Colonic mucosa (tissue), 4 donors: ENCODE data around the gene OR10A5. TPM values are rescaled to one million over a fixed set of nuclear protein-coding genes. Genes with fewer than 3 reads are reported as not detected.

Experiments
- DNase-seq: peaks from one replicate; pipeline ENCODE4 v3.0.0-alpha.2; 2020
- H3K27ac ChIP-seq: fragments of 200-600 bp; one replicate; pipeline ENCODE4 v1.8.0; 2021
- H3K27me3 ChIP-seq: fragments of 200-600 bp; one replicate; pipeline ENCODE4 v1.8.0; 2021
- H3K36me3 ChIP-seq: fragments of 200-600 bp; one replicate; pipeline ENCODE4 v1.8.0; 2021
- H3K4me1 ChIP-seq: fragments of 200-600 bp; one replicate; pipeline ENCODE4 v1.8.0; 2021; ENCODE audit warnings: mild to moderate bottlenecking
- H3K4me3 ChIP-seq: fragments of 200-600 bp; one replicate; pipeline ENCODE4 v1.8.0; 2021
- H3K9ac ChIP-seq, 2 donors: one replicate each; pipeline ENCODE4 v1.7.0; 2013; ENCODE audit warnings: control low read depth in 2 of 2, low read depth in 2 of 2, low read length in 2 of 2
- H3K9me3 ChIP-seq: fragments of 200-600 bp; one replicate; pipeline ENCODE4 v1.8.0; 2021
- intact Hi-C: fragments of 100-400 bp; cut with DNase I; formaldehyde crosslinking; loops from one replicate; pipeline ENCODE4 v1.14.1; 2022
- total RNA-seq, 2 donors: library from RNA; stranded (reverse); fragmentation: NEBNext Ultra II Directional in 1 of 2; extraction: Animal tissue kit (Norgen Biotek cat#: 25700) in 1 of 2; gene quantifications; one replicate each; pipeline ENCODE4 v1.2.1, GENCODE V29; 2021
- TF ChIP-seq, protein P1 (sequence below): fragments of 200-600 bp; IDR thresholded peaks from one replicate; pipeline ENCODE4 v1.8.0; 2022; ENCODE audit warnings: antibody characterized with exemption, mild to moderate bottlenecking
- donor health status: healthy.
- donor health status: DM: no; HTN: no; CAD: no.
- donor health status: DM: no; HTN: no; CAD: no.

Gene OR10A5
- total RNA-seq, 2 donors from 2014 or later = not detected

GRCh38 chr11:6889835-6890234 is 44.4 kb downstream of the OR10A5 start:
- intact Hi-C loops = no loop called here
- TF ChIP-seq, protein P1, sequence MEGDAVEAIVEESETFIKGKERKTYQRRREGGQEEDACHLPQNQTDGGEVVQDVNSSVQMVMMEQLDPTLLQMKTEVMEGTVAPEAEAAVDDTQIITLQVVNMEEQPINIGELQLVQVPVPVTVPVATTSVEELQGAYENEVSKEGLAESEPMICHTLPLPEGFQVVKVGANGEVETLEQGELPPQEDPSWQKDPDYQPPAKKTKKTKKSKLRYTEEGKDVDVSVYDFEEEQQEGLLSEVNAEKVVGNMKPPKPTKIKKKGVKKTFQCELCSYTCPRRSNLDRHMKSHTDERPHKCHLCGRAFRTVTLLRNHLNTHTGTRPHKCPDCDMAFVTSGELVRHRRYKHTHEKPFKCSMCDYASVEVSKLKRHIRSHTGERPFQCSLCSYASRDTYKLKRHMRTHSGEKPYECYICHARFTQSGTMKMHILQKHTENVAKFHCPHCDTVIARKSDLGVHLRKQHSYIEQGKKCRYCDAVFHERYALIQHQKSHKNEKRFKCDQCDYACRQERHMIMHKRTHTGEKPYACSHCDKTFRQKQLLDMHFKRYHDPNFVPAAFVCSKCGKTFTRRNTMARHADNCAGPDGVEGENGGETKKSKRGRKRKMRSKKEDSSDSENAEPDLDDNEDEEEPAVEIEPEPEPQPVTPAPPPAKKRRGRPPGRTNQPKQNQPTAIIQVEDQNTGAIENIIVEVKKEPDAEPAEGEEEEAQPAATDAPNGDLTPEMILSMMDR = no peak

GRCh38 chr11:6892400-6892799 is 46.9 kb downstream of the OR10A5 start, which contains the start of gene OR2D2:
OR2D2 (minus strand) TSS chr11:6892500; CDS start chr11:6892500, 0 bp downstream.
- intact Hi-C loops = no loop called here
- Histone ChIP-seq H3K4me1 (no peaks in the 10 kb centered on the region), H3K27ac (no peak within 1 kb of the TSS), H3K36me3 (no peaks in the 10 kb centered on the region), H3K9ac (no peak within 1 kb of the TSS), H3K4me3 (no peak within 1 kb of the TSS), H3K9me3 (no peaks in the 10 kb centered on the region), H3K27me3 (no peaks in the 10 kb centered on the region)
- DNase-seq = no peak
- TF ChIP-seq, protein P1 = no peak

More at GRCh38 chr11:6889835-6890234, 44.4 kb downstream of the OR10A5 start:
- H3K9ac ChIP-seq = no peak overlapping the region
- H3K4me1 ChIP-seq = no peaks in the 10 kb centered on the region
- H3K4me3 ChIP-seq = no peak overlapping the region
- no peak for DNase-seq
- no peaks in the 10 kb centered on the region for H3K27me3 ChIP-seq
- no peaks in the 10 kb centered on the region for H3K36me3 ChIP-seq
- no peak overlapping the region for H3K27ac ChIP-seq
- H3K9me3 ChIP-seq = no peaks in the 10 kb centered on the region

DNA sequence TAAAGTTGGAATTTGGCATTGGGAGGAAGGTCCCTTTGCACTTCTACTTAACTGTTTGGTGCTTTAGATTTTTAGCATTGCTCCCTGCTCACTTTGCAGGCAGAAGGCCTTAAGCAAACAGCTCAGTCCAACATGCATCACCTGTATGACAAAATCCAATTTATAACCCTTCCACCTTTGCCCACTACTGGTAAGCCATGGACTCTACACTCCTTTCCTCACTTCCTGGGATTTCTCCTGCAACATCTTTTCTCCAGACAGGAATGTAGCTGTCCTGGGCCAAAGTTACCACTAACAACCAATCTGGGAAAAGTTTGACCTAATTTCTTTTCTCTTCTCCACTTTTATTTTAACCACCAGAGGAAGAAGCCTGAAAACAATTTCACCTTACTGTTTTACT is 48.6 kb downstream of the OR10A5 start:
- no peaks in the 10 kb centered on the region for H3K36me3 ChIP-seq
- no peak overlapping the region for H3K27ac ChIP-seq
- TF ChIP-seq, protein P1 = no peak
- no peak overlapping the region for H3K4me3 ChIP-seq
- no peak overlapping the region for H3K9ac ChIP-seq
- no peak for DNase-seq
- H3K4me1 ChIP-seq = no peaks in the 10 kb centered on the region
- no peaks in the 10 kb centered on the region for H3K27me3 ChIP-seq
- no peaks in the 10 kb centered on the region for H3K9me3 ChIP-seq
- intact Hi-C loops = no loop called here

DNA sequence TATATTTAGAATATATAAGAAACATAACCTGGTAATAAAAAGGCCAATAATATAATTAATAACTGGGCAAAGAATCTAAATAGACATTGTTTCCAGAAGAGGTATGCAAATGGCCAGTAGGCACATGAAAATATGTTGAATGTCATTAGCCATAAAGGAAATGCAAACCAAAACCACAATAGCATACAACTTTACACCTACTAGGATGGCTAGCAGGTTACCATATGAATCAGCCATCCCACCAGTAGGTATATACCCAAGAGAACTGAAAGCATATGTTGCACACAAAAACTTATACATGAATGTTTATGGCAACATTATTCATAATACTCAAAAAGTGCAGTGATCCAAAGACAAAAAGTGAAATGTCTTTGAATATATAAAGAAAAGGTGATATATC is 49.5 kb downstream of the OR10A5 start:
- Histone ChIP-seq H3K9me3 (no peaks in the 10 kb centered on the region), H3K27ac (no peak overlapping the region), H3K9ac (no peak overlapping the region), H3K27me3 (no peaks in the 10 kb centered on the region), H3K36me3 (no peaks in the 10 kb centered on the region), H3K4me1 (no peaks in the 10 kb centered on the region), H3K4me3 (no peak overlapping the region)
- intact Hi-C loops = no loop called here
- TF ChIP-seq, protein P1 = no peak
- no peak for DNase-seq

Other genes starting within 250 kb of the OR10A5 start
- 10 to 100 TPM; 17.5 to 25.7 TPM for gene RRP8, start 242.1 kb upstream of the OR10A5 start, total RNA-seq
- 100 to 1,000 TPM; 115 to 157 TPM for gene ILK, start 241.9 kb upstream of the OR10A5 start, total RNA-seq
- gene TAF10, start 233.5 kb upstream of the OR10A5 start, total RNA-seq = 100 to 1,000 TPM; 123 to 142 TPM
- 100 to 1,000 TPM in 1 of 2 donors, 10 to 100 TPM in 1; 83.4 to 123 TPM for gene TPP1, start 226.3 kb upstream of the OR10A5 start, total RNA-seq
- 1 to 10 TPM; 4.7 to 8.3 TPM for gene DCHS1, start 189.9 kb upstream of the OR10A5 start, total RNA-seq
- 10 to 100 TPM; 34.6 to 75.1 TPM for gene MRPL17, start 162.3 kb upstream of the OR10A5 start, total RNA-seq
- under 1 TPM in 1 of 2 donors, not detected in 1; 0.47 TPM for gene OR2AG2, start 73.7 kb upstream of the OR10A5 start, total RNA-seq
- not detected for gene OR2AG1, start 62.7 kb upstream of the OR10A5 start, total RNA-seq
- under 1 TPM in 1 of 2 donors, not detected in 1; 0.59 TPM for gene OR6A2, start 46.0 kb upstream of the OR10A5 start, total RNA-seq
- not detected for gene OR10A2, start 17.4 kb downstream of the OR10A5 start, total RNA-seq
- not detected for gene OR10A4, start 30.9 kb downstream of the OR10A5 start, total RNA-seq
- gene OR2D2, start 46.8 kb downstream of the OR10A5 start, total RNA-seq = under 1 TPM in 1 of 2 donors, not detected in 1; 0.40 TPM
- gene OR2D3, start 75.3 kb downstream of the OR10A5 start, total RNA-seq = not detected
- gene ZNF215, start 80.7 kb downstream of the OR10A5 start, total RNA-seq = 1 to 10 TPM; 3.6 to 7.3 TPM
- 1 to 10 TPM; 1.9 to 2.6 TPM for gene ZNF214, start 174.7 kb downstream of the OR10A5 start, total RNA-seq
- gene NLRP14, start 174.8 kb downstream of the OR10A5 start, total RNA-seq = under 1 TPM in 1 of 2 donors, not detected in 1; 0.10 TPM
- gene RBMXL2, start 243.3 kb downstream of the OR10A5 start, total RNA-seq = not detected